Thyroid gland (tissue), 4 donors: Measurements from ENCODE around the gene ABCG1.

ENCODE experiments used
- CTCF ChIP-seq, 6 experiments: fragments of 200-600 bp in 3 of 6; fragments of 450-650 bp in 3 of 6; sonication (generic) in 3 of 6; IDR thresholded peaks; one replicate each; pipeline ENCODE4 v1.5.1; 2016 to 2019; ENCODE audit warnings: antibody characterized with exemption in 6 of 6, mild to moderate bottlenecking in 2 of 6, inconsistent platforms in 1 of 6, moderate library complexity in 1 of 6
- POLR2A ChIP-seq, 2 donors: fragments of 450-650 bp; IDR thresholded peaks; one replicate each; pipeline ENCODE4 v1.6.1; 2017; ENCODE audit warnings: antibody characterized with exemption in 2 of 2, mild to moderate bottlenecking in 2 of 2, moderate library complexity in 1 of 2

- TF ChIP-seq CTCF (IDR thresholded peaks at IDR 0.05) (no peak), POLR2A (IDR thresholded peaks at IDR 0.05) (no peak)
These were observed 28.5 kb upstream of the ABCG1 start for GRCh38 chr21:42190486-42190863.
